Activated naive CD4-positive, alpha-beta T cell treated with anti-CD3 and anti-CD28 coated beads for 36 hours (primary cell): Measurements from ENCODE around the gene STAT1. TPM values are rescaled to one million over a fixed set of nuclear protein-coding genes. Genes with fewer than 3 reads are reported as not detected.

Experiments used
- CTCF ChIA-PET: fragments of 350-600 bp; sonication (Branson Sonifier 250); formaldehyde crosslinking; loops from one replicate; lab custom pipeline; 2021; ENCODE audit warnings: antibody characterized with exemption; lab: Charles Lee
- DNase-seq: peaks from one replicate; pipeline ENCODE4 v3.0.0-alpha.2; 2020
- H3K27ac Mint-ChIP-seq: one replicate; pipeline ENCODE4 v1.8.0; 2021; ENCODE audit warnings: mild to moderate bottlenecking, mixed read lengths
- H3K27me3 Mint-ChIP-seq: one replicate; pipeline ENCODE4 v1.8.0; 2021; ENCODE audit warnings: low read depth, mixed read lengths
- H3K36me3 Mint-ChIP-seq: one replicate; pipeline ENCODE4 v1.8.0; 2021; ENCODE audit warnings: low read depth, mixed read lengths
- H3K4me1 Mint-ChIP-seq: one replicate; pipeline ENCODE4 v1.8.0; 2021; ENCODE audit warnings: low read depth, mixed read lengths
- H3K4me3 Mint-ChIP-seq: one replicate; pipeline ENCODE4 v1.8.0; 2021; ENCODE audit warnings: mild to moderate bottlenecking, moderate library complexity, mixed read lengths
- H3K9me3 Mint-ChIP-seq: one replicate; pipeline ENCODE4 v1.8.0; 2021; ENCODE audit warnings: mixed read lengths
- intact Hi-C: fragments of 100-400 bp; cut with micrococcal nuclease; formaldehyde crosslinking; loops from one replicate; pipeline ENCODE4 v1.15.1; 2023
- total RNA-seq, 2 experiments: library from RNA; stranded (reverse); gene quantifications; one replicate each; pipeline ENCODE4 v1.2.3, GENCODE V29; 2021

The STAT1 gene
- 100 to 1,000 TPM; 376 to 402 TPM for total RNA-seq

DNA sequence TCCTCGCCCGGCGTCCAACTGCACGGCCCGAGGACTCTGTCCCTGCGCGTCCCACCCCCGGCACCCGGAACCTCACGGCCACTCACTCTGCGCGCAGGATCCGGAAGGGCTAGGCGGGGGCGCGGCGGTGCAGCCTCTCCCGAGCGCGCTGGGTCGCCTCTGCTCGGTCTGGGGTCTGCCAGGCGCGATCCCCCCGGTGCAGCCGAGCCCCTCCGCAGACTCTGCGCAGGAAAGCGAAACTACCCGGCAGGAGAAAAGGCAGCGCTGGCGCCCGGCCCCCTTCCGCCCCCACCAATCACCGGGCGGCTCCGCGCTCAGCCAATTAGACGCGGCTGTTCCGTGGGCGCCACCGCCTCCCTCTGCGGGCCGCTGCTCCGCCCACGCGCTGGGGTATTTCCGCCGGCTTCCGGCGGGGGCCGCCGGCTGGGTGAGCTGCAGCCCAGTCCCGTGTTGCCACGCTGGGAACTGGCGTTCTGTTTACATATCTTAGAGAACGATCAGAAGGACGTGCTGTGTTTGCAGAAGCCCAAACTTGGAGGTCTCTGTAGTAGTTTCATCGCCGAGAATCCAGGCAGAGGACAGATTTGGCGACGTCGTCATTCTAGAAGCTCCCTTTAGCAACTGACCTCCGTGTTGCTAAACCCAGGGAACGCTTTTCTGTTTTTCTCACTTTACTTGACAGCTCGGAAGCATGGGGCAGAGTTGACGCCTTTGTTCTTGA lies at the start of gene STAT1:
Gene STAT1 (minus strand): TSS at position 240 of the 721 bp plus-strand sequence. CDS start 4,168 bp downstream, outside the sequence.
- CTCF ChIA-PET, result interaction anchor here (0.8 to 1.7 kb wide), 6 partner anchors 9 to 141 kb away, joined by 3 to 5 read pairs (median 4); no protein-coding TSS in a partner anchor
- H3K36me3 Mint-ChIP-seq, result peaks cover 14% of the 10 kb centered on the region
- DNase-seq, result peak; percentile 95
- peaks cover 8% of the 10 kb centered on the region for H3K9me3 Mint-ChIP-seq
- intact Hi-C loops, result loop anchor here (1.0 to 2.0 kb wide), 10 partner anchors 8 to 663 kb away; partner anchors contain the start of gene NEMP2
- no peaks in the 10 kb centered on the region for H3K27me3 Mint-ChIP-seq
- H3K4me1 Mint-ChIP-seq, result peaks cover 39% of the 10 kb centered on the region
- H3K4me3 Mint-ChIP-seq, result no peak within 1 kb of the TSS
- no peak within 1 kb of the TSS for H3K27ac Mint-ChIP-seq

GRCh38 chr2:191063584-191063983 lies 49.6 kb upstream of the STAT1 start:
- H3K4me1 Mint-ChIP-seq, result peaks cover 75% of the 10 kb centered on the region
- no peaks in the 10 kb centered on the region for H3K9me3 Mint-ChIP-seq
- H3K27me3 Mint-ChIP-seq, result no peaks in the 10 kb centered on the region
- CTCF ChIA-PET, result interaction anchor here (1.2 to 6.3 kb wide), 6 partner anchors 11 to 92 kb away, joined by 3 to 62 read pairs (median 6); no protein-coding TSS in a partner anchor
- no peak overlapping the region for H3K4me3 Mint-ChIP-seq
- DNase-seq, result no peak
- H3K36me3 Mint-ChIP-seq, result peaks cover 45% of the 10 kb centered on the region
- H3K27ac Mint-ChIP-seq, result peak overlapping the region; percentile 39
- intact Hi-C loops, result no loop called here

GRCh38 chr2:191061381-191061980 lies 47.5 kb upstream of the STAT1 start:
- Mint-ChIP-seq H3K36me3 (peaks cover 47% of the 10 kb centered on the region), H3K27me3 (no peaks in the 10 kb centered on the region), H3K9me3 (no peaks in the 10 kb centered on the region), H3K4me1 (peaks cover 66% of the 10 kb centered on the region), H3K4me3 (peak overlapping the region; percentile 1), H3K27ac (peak overlapping the region; percentile 58)
- DNase-seq, result no peak
- CTCF ChIA-PET, result interaction anchor here (1.1 to 6.3 kb wide), 8 partner anchors 9 to 108 kb away, joined by 3 to 62 read pairs (median 4); partner anchors contain the start of gene STAT4
- intact Hi-C loops, result no loop called here

DNA sequence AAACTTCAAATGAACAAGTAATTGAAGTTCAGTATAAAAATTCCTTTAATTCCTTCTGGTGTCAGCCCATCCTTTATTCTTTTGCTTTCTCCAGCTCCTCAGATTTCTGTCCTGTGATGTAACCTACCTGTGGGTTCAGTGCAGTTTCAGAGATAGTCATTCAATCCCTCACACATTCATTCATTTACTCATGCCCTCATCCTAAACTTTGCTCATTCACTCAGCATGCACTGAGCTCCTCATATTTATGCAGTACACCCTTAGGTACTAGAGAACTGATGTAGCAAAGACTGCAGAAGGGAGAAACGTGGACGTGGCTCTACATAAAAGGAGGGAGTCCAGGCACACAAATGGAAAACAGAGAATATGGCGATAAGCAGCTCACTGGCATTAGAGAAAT lies 45.3 kb upstream of the STAT1 start:
- no peaks in the 10 kb centered on the region for H3K27me3 Mint-ChIP-seq
- intact Hi-C loops, result loop anchor here (1.0 to 10.0 kb wide), 5 partner anchors 19 to 185 kb away; partner anchors contain the start of gene MYO1B
- H3K4me3 Mint-ChIP-seq, result no peak overlapping the region
- CTCF ChIA-PET, result interaction anchor here (0.7 to 1.5 kb wide), 9 partner anchors 12 to 1201 kb away, joined by 3 to 8 read pairs (median 4); partner anchors contain the start of gene STAT4
- peaks cover 41% of the 10 kb centered on the region for H3K36me3 Mint-ChIP-seq
- no peaks in the 10 kb centered on the region for H3K9me3 Mint-ChIP-seq
- DNase-seq, result peak; percentile 27
- H3K27ac Mint-ChIP-seq, result no peak overlapping the region
- H3K4me1 Mint-ChIP-seq, result peaks cover 63% of the 10 kb centered on the region

GRCh38 chr2:191056228-191056627 lies 42.3 kb upstream of the STAT1 start:
- CTCF ChIA-PET, result interaction anchor here (11.3 kb wide), 1 partner anchor 100 kb away, joined by 419 read pairs; no protein-coding TSS in a partner anchor
- no peak for DNase-seq
- Mint-ChIP-seq H3K36me3 (peaks cover 19% of the 10 kb centered on the region), H3K4me3 (no peak overlapping the region), H3K27me3 (no peaks in the 10 kb centered on the region), H3K9me3 (no peaks in the 10 kb centered on the region), H3K4me1 (peaks cover 38% of the 10 kb centered on the region), H3K27ac (peak overlapping the region; percentile 44)
- intact Hi-C loops, result loop anchor here (10.0 kb wide), 1 partner anchor 189 kb away; the partner anchor contains the start of gene MYO1B

GRCh38 chr2:191053256-191053655 lies 39.3 kb upstream of the STAT1 start:
- Mint-ChIP-seq H3K36me3 (peaks cover 2% of the 10 kb centered on the region), H3K9me3 (no peaks in the 10 kb centered on the region), H3K4me1 (peaks cover 21% of the 10 kb centered on the region), H3K27me3 (no peaks in the 10 kb centered on the region), H3K27ac (no peak overlapping the region), H3K4me3 (no peak overlapping the region)
- no peak for DNase-seq
- CTCF ChIA-PET, result interaction anchor here (0.6 to 11.3 kb wide), 30 partner anchors 11 to 655 kb away, joined by 3 to 419 read pairs (median 6); partner anchors contain the start of gene STAT4
- intact Hi-C loops, result loop anchor here (2.0 to 10.0 kb wide), 2 partner anchors 60 to 192 kb away; partner anchors contain the start of gene MYO1B

DNA sequence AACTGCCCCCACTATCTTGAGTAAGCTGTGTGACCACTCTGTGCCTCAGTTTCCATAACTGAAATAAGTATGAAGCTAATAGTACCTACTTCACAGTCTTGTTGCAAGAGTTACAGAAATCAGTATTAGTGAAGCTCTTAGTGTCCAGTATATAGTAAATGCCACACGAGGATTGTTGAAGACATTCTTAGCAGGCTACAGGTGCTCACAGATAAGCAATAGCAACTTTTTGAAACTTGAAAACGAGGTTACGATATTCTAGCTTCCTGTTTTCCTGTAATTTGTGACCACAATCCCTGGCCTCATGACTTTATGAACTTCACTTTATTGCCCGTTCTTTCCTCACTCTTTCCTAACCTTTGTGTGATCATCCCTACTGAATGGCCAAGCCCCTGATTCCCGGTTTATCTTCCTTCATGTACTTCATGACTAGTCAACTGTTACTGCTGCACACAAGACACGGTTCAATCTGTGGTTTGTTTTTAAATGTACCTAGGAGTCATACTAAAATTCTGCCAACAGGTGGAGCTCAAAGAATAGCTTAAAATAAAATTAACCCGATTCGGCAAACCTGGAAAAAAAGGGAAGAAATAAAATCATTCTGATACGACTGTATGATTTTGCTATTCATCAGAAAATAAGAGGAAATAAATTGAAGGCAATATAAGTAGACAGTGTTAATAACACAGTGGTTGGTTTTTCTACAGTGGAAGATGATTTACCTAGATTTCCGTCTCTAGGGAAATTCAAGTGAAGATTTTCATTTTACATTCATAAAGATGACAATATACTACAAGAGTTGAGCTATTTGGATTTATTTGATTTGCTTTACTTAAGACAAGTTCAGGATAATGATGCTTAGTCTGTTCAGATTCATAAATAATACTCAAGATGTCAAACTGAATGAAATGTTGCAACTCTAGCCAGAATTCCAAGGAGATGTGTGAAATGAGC lies 38.1 kb upstream of the STAT1 start:
- H3K27ac Mint-ChIP-seq, result no peak overlapping the region
- peaks cover 2% of the 10 kb centered on the region for H3K36me3 Mint-ChIP-seq
- H3K27me3 Mint-ChIP-seq, result no peaks in the 10 kb centered on the region
- DNase-seq, result no peak
- no peaks in the 10 kb centered on the region for H3K9me3 Mint-ChIP-seq
- intact Hi-C loops, result loop anchor here (1.0 to 10.0 kb wide), 5 partner anchors 61 to 469 kb away; partner anchors contain the start of gene MYO1B
- H3K4me1 Mint-ChIP-seq, result peaks cover 19% of the 10 kb centered on the region
- CTCF ChIA-PET, result interaction anchor here (0.6 to 11.3 kb wide), 49 partner anchors 12 to 656 kb away, joined by 3 to 419 read pairs (median 4); partner anchors contain the start of gene STAT4
- H3K4me3 Mint-ChIP-seq, result no peak overlapping the region

DNA sequence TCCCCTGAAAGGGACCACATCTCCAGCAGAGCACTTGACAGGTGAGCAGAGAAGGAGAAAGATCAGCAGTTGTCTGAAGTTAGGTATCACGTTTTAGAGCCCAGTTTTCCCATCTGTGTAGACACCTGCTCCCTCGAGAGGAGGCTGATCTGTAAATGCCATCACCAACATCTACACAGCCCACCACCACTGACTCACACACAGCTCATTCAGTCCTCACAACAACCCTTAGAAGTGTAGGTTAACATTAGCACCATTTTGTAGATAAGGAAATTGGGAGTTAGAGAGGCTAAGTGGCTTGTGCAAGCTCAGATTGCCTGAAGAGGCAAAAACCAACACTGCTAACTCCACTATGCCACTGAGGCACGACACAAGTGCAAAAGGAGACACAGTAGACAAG lies 37.2 kb upstream of the STAT1 start:
- H3K4me1 Mint-ChIP-seq, result peaks cover 11% of the 10 kb centered on the region
- no peak overlapping the region for H3K4me3 Mint-ChIP-seq
- H3K27ac Mint-ChIP-seq, result no peak overlapping the region
- H3K9me3 Mint-ChIP-seq, result no peaks in the 10 kb centered on the region
- intact Hi-C loops, result loop anchor here (10.0 kb wide), 1 partner anchor 194 kb away; the partner anchor contains the start of gene MYO1B
- no peaks in the 10 kb centered on the region for H3K36me3 Mint-ChIP-seq
- CTCF ChIA-PET, result interaction anchor here (0.8 to 11.3 kb wide), 15 partner anchors 11 to 626 kb away, joined by 3 to 419 read pairs (median 13); partner anchors contain the start of gene STAT4
- DNase-seq, result no peak
- H3K27me3 Mint-ChIP-seq, result no peaks in the 10 kb centered on the region

- Mint-ChIP-seq H3K36me3 (no peaks in the 10 kb centered on the region), H3K27me3 (no peaks in the 10 kb centered on the region), H3K9me3 (no peaks in the 10 kb centered on the region), H3K27ac (no peak overlapping the region), H3K4me1 (peaks cover 7% of the 10 kb centered on the region), H3K4me3 (no peak overlapping the region)
- CTCF ChIA-PET, result interaction anchor here (0.8 to 11.3 kb wide), 10 partner anchors 11 to 474 kb away, joined by 3 to 419 read pairs (median 26); partner anchors contain the start of gene STAT4
- intact Hi-C loops, result loop anchor here (10.0 kb wide), 1 partner anchor 194 kb away; the partner anchor contains the start of gene MYO1B
- DNase-seq, result no peak
Measured at GRCh38 chr2:191050640-191050987, 36.6 kb upstream of the STAT1 start.

GRCh38 chr2:191049728-191050639 lies 36.0 kb upstream of the STAT1 start:
- intact Hi-C loops, result loop anchor here (10.0 kb wide), 1 partner anchor 195 kb away; the partner anchor contains the start of gene MYO1B
- H3K4me1 Mint-ChIP-seq, result peaks cover 7% of the 10 kb centered on the region

More at GRCh38 chr2:191049728-191050639, 36.0 kb upstream of the STAT1 start:
- CTCF ChIA-PET, result interaction anchor here (0.6 to 11.3 kb wide), 10 partner anchors 10 to 474 kb away, joined by 3 to 419 read pairs (median 26); partner anchors contain the start of gene STAT4
- no peak overlapping the region for H3K27ac Mint-ChIP-seq
- peaks cover 4% of the 10 kb centered on the region for H3K36me3 Mint-ChIP-seq
- H3K9me3 Mint-ChIP-seq, result no peaks in the 10 kb centered on the region
- no peaks in the 10 kb centered on the region for H3K27me3 Mint-ChIP-seq
- no peak for DNase-seq
- no peak overlapping the region for H3K4me3 Mint-ChIP-seq
